ENCODE data around the gene C2CD4A. TPM values are rescaled to one million over a fixed set of nuclear protein-coding genes. Genes with fewer than 3 reads are reported as not detected.

Gene C2CD4A
- total RNA-seq, 6 experiments from 2014 or later: 0.53 to 6.3 (median 3.7) TPM; not detected in 2

DNA sequence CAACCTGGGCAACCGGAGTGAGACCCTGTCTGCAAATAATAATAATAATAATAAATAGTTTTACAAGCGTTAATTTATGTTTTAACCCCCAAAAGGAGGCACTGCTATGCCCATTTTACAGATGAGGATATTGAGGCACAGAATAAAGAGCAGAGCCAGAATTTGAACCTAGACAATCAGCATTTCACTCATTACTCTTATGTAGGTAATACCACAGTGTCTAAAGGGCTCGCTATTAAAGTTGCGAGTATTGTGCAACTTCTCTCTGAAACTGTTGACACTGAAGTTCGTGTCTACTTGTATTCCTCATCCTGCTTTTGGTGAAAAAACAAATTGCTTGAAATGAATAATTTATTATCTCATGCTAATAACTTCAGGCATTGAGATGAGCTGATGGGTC lies 2.8 kb downstream of the C2CD4A start:
- Histone ChIP-seq H3K36me3 (no peaks in the 10 kb centered on the region), H3K4me3 (no peak overlapping the region), H3K27ac (no peak overlapping the region), H3K4me1 (peaks cover 0 to 13% (median 2%) of the 10 kb centered on the region in 4 donors), H3K27me3 (no peaks in the 10 kb centered on the region), H3K9me3 (no peaks in the 10 kb centered on the region)
- peak in 1 of 4 donors; percentile 19 for ATAC-seq
- no peak for DNase-seq
- 50% methylated on average over 5 of the region's 5 CpGs for WGBS (ENCODE audit: insufficient coverage, low coverage, low lambda C conversion rate, missing lambda C conversion rate)
- no peak for TF ChIP-seq POLR2A (IDR thresholded peaks at IDR 0.05)
- TF ChIP-seq, protein P1, sequence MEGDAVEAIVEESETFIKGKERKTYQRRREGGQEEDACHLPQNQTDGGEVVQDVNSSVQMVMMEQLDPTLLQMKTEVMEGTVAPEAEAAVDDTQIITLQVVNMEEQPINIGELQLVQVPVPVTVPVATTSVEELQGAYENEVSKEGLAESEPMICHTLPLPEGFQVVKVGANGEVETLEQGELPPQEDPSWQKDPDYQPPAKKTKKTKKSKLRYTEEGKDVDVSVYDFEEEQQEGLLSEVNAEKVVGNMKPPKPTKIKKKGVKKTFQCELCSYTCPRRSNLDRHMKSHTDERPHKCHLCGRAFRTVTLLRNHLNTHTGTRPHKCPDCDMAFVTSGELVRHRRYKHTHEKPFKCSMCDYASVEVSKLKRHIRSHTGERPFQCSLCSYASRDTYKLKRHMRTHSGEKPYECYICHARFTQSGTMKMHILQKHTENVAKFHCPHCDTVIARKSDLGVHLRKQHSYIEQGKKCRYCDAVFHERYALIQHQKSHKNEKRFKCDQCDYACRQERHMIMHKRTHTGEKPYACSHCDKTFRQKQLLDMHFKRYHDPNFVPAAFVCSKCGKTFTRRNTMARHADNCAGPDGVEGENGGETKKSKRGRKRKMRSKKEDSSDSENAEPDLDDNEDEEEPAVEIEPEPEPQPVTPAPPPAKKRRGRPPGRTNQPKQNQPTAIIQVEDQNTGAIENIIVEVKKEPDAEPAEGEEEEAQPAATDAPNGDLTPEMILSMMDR (IDR thresholded peaks at IDR 0.05): no peak
- intact Hi-C loops (cut with DNase I): no loop called here

DNA sequence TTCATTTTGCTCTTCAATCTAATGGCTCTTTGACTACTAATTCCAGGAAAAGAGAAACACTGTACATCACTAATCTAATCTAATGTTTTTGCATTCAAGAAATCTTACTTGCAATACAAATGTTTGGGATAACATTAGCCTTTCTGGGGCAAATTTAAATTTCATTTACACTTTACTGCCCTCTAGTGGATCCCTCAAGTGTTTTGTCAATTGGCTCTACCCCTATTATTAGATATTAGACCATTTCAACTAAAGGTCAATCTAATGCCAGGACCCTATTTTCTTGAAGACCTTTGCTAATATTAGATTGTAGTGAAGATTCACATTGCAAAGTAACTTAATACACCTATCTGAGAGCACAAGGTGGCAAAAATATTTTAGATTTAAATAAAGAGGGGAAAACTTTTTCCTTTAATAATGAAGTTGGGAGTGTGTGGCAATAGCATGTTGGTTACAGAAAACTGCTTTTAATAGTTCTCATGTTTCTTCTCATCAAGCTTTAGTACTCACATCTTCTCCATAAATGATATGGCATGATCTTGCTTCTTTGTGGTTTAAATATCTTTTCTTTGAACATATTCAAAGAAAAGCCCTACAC lies 5.0 kb downstream of the C2CD4A start:
- intact Hi-C loops (cut with DNase I): no loop called here
- Histone ChIP-seq H3K4me1 (peaks cover 0 to 9% (median 2%) of the 10 kb centered on the region in 4 donors), H3K27me3 (no peaks in the 10 kb centered on the region), H3K9me3 (no peaks in the 10 kb centered on the region), H3K36me3 (no peaks in the 10 kb centered on the region), H3K27ac (no peak overlapping the region), H3K4me3 (no peak overlapping the region)
- TF ChIP-seq, protein P1 (IDR thresholded peaks at IDR 0.05): peak; percentile 69 to 79 (median 74)
- TF ChIP-seq POLR2A (IDR thresholded peaks at IDR 0.05): no peak
- ATAC-seq: peak; percentile 20 to 50 (median 40)
- DNase-seq: no peak

DNA sequence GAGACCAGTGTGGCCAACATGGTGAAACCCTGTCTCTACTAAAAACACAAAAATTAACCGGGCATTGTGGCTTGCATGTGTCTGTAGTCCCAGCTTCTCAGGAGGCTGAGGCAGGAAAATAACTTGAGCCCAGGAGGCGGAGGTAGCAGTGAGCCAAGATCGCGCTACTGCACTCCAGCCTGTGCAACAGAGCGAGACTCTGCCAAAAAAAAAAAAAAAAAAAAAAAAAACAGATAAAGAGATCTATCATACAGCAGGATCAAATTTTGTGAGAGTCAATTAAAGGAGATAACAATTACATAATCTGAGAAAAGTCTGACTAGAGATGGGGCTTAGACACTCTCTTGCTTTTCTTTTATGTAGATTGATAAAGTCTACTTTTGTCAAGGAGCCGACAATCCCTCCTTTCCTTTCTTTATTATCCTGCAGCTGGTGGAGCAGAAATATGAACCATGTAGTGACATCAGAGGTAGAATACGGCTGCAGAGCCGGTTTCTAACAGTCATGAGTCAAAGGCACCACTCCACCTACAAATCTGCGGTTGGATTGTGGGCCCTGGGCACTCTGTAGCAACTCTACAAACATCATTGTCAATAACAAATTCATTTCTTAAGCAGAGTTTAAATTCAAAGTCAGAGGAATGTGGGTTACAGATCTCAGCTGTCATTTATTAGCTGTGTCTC lies 9.0 kb downstream of the C2CD4A start:
- DNase-seq: no peak

DNA sequence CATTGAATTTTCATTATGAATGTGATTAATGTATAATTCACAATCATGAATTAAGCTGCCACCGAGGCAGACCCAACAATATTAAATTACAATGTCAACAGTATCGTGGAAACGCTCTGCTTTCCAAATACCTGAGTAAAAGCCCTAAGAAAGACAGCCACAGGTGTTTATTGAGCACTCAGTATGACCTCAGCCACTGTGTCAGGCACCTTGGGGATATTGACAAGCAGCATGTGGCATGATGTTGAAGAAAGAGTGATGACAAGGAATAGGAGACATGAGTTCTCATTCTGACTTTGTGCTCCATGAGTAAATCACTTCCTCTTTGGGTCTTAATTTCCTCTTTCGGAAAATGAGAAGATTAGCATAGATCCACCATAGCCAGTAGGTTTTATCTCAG lies 12.8 kb downstream of the C2CD4A start:
- Histone ChIP-seq H3K27ac (no peak overlapping the region), H3K9me3 (no peaks in the 10 kb centered on the region), H3K4me1 (no peaks in the 10 kb centered on the region), H3K36me3 (no peaks in the 10 kb centered on the region), H3K27me3 (no peaks in the 10 kb centered on the region), H3K4me3 (no peak overlapping the region)
- intact Hi-C loops (cut with DNase I): no loop called here
- ATAC-seq (no peak), DNase-seq (no peak)
- 65% methylated on average over 4 of the region's 4 CpGs for WGBS (ENCODE audit: insufficient coverage, low coverage, low lambda C conversion rate, missing lambda C conversion rate)
- no peak for TF ChIP-seq POLR2A (IDR thresholded peaks at IDR 0.05)
- TF ChIP-seq, protein P1 (IDR thresholded peaks at IDR 0.05): no peak

More for the DNA sequence above, 9.0 kb downstream of the C2CD4A start:
- ATAC-seq: no peak
- Histone ChIP-seq H3K4me1 (no peaks in the 10 kb centered on the region), H3K36me3 (no peaks in the 10 kb centered on the region), H3K9me3 (no peaks in the 10 kb centered on the region), H3K4me3 (no peak overlapping the region), H3K27ac (no peak overlapping the region), H3K27me3 (no peaks in the 10 kb centered on the region)
- intact Hi-C loops (cut with DNase I): no loop called here
- 85% methylated on average over 8 of the region's 9 CpGs for WGBS (ENCODE audit: insufficient coverage, low coverage, low lambda C conversion rate, missing lambda C conversion rate)
- TF ChIP-seq POLR2A (IDR thresholded peaks at IDR 0.05): no peak
- TF ChIP-seq, protein P1 (IDR thresholded peaks at IDR 0.05): no peak

All from right lobe of liver (tissue), 6 donors.